Colonic mucosa (tissue), 4 donors: ENCODE measurements around the gene MNAT1. TPM values are rescaled to one million over a fixed set of nuclear protein-coding genes. Genes with fewer than 3 reads are reported as not detected.

Source experiments
- DNase-seq: peaks from one replicate; pipeline ENCODE4 v3.0.0-alpha.2; 2020
- H3K27ac ChIP-seq: fragments of 200-600 bp; one replicate; pipeline ENCODE4 v1.8.0; 2021
- H3K27me3 ChIP-seq: fragments of 200-600 bp; one replicate; pipeline ENCODE4 v1.8.0; 2021
- H3K36me3 ChIP-seq: fragments of 200-600 bp; one replicate; pipeline ENCODE4 v1.8.0; 2021
- H3K4me1 ChIP-seq: fragments of 200-600 bp; one replicate; pipeline ENCODE4 v1.8.0; 2021; ENCODE audit warnings: mild to moderate bottlenecking
- H3K4me3 ChIP-seq: fragments of 200-600 bp; one replicate; pipeline ENCODE4 v1.8.0; 2021
- H3K9ac ChIP-seq, 2 donors: one replicate each; pipeline ENCODE4 v1.7.0; 2013; ENCODE audit warnings: control low read depth in 2 of 2, low read depth in 2 of 2, low read length in 2 of 2
- H3K9me3 ChIP-seq: fragments of 200-600 bp; one replicate; pipeline ENCODE4 v1.8.0; 2021
- intact Hi-C: fragments of 100-400 bp; cut with DNase I; formaldehyde crosslinking; loops from one replicate; pipeline ENCODE4 v1.14.1; 2022
- total RNA-seq, 2 donors: library from RNA; stranded (reverse); fragmentation: NEBNext Ultra II Directional in 1 of 2; extraction: Animal tissue kit (Norgen Biotek cat#: 25700) in 1 of 2; gene quantifications; one replicate each; pipeline ENCODE4 v1.2.1, GENCODE V29; 2021
- TF ChIP-seq, protein P1 (sequence below): fragments of 200-600 bp; IDR thresholded peaks from one replicate; pipeline ENCODE4 v1.8.0; 2022; ENCODE audit warnings: antibody characterized with exemption, mild to moderate bottlenecking
- donor health status: healthy.
- donor health status: DM: no; HTN: no; CAD: no.
- donor health status: DM: no; HTN: no; CAD: no.

Gene MNAT1
- total RNA-seq, 2 donors from 2014 or later, result 14.5 to 15.4 TPM

- TF ChIP-seq, protein P1, sequence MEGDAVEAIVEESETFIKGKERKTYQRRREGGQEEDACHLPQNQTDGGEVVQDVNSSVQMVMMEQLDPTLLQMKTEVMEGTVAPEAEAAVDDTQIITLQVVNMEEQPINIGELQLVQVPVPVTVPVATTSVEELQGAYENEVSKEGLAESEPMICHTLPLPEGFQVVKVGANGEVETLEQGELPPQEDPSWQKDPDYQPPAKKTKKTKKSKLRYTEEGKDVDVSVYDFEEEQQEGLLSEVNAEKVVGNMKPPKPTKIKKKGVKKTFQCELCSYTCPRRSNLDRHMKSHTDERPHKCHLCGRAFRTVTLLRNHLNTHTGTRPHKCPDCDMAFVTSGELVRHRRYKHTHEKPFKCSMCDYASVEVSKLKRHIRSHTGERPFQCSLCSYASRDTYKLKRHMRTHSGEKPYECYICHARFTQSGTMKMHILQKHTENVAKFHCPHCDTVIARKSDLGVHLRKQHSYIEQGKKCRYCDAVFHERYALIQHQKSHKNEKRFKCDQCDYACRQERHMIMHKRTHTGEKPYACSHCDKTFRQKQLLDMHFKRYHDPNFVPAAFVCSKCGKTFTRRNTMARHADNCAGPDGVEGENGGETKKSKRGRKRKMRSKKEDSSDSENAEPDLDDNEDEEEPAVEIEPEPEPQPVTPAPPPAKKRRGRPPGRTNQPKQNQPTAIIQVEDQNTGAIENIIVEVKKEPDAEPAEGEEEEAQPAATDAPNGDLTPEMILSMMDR, result no peak
- Histone ChIP-seq H3K27ac (no peak overlapping the region), H3K27me3 (no peaks in the 10 kb centered on the region), H3K36me3 (no peaks in the 10 kb centered on the region), H3K9me3 (no peaks in the 10 kb centered on the region), H3K9ac (no peak overlapping the region), H3K4me3 (no peak overlapping the region), H3K4me1 (no peaks in the 10 kb centered on the region)
- DNase-seq, result no peak
- intact Hi-C loops, result no loop called here
These were observed 73.4 kb downstream of the MNAT1 start for GRCh38 chr14:60807971-60808370.

- no peaks in the 10 kb centered on the region for H3K9me3 ChIP-seq
- H3K4me1 ChIP-seq, result no peaks in the 10 kb centered on the region
- no peaks in the 10 kb centered on the region for H3K27me3 ChIP-seq
- no peaks in the 10 kb centered on the region for H3K36me3 ChIP-seq
- TF ChIP-seq, protein P1, result no peak
- H3K4me3 ChIP-seq, result no peak overlapping the region
- DNase-seq, result no peak
- intact Hi-C loops, result no loop called here
- H3K9ac ChIP-seq, result no peak overlapping the region
- H3K27ac ChIP-seq, result no peak overlapping the region
These were observed 78.4 kb downstream of the MNAT1 start for GRCh38 chr14:60812987-60813386.

DNA sequence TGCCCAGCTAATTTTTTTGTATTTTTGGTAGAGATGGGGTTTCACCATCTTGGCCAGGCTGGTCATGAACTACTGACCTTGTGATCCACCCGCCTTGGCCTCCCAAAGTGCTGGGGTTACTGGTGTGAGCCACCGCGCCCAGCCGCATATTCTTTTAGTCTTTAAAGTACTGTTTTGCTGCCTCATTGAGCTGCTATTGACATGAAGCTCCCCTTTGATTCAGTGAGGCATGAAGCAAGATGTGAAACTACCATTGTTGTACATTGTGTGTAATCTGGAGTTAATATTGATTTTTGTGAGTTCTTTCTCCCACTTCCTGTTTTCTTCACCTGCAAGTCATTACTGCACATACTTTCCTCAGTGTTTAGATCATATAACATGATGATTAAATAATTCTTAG, 80.8 kb downstream of the MNAT1 start:
- Histone ChIP-seq H3K4me3 (no peak overlapping the region), H3K36me3 (no peaks in the 10 kb centered on the region), H3K4me1 (no peaks in the 10 kb centered on the region), H3K27ac (no peak overlapping the region), H3K27me3 (no peaks in the 10 kb centered on the region), H3K9me3 (no peaks in the 10 kb centered on the region), H3K9ac (no peak overlapping the region)
- TF ChIP-seq, protein P1, result no peak
- intact Hi-C loops, result no loop called here
- no peak for DNase-seq

GRCh38 chr14:60817113-60817512, 82.6 kb downstream of the MNAT1 start:
- no peak for DNase-seq
- Histone ChIP-seq H3K27me3 (no peaks in the 10 kb centered on the region), H3K9ac (no peak overlapping the region), H3K36me3 (no peaks in the 10 kb centered on the region), H3K4me1 (no peaks in the 10 kb centered on the region), H3K27ac (no peak overlapping the region), H3K4me3 (no peak overlapping the region), H3K9me3 (no peaks in the 10 kb centered on the region)
- intact Hi-C loops, result no loop called here
- TF ChIP-seq, protein P1, result no peak

- Histone ChIP-seq H3K9ac (no peak overlapping the region), H3K27me3 (no peaks in the 10 kb centered on the region), H3K4me1 (no peaks in the 10 kb centered on the region), H3K36me3 (no peaks in the 10 kb centered on the region), H3K4me3 (no peak overlapping the region), H3K9me3 (no peaks in the 10 kb centered on the region), H3K27ac (no peak overlapping the region)
- TF ChIP-seq, protein P1, result no peak
- intact Hi-C loops, result no loop called here
- DNase-seq, result no peak
These were observed 85.0 kb downstream of the MNAT1 start for GRCh38 chr14:60819575-60819974.

- no peak for DNase-seq
- no peak overlapping the region for H3K4me3 ChIP-seq
- TF ChIP-seq, protein P1, result no peak
- intact Hi-C loops, result no loop called here
- no peaks in the 10 kb centered on the region for H3K27me3 ChIP-seq
- H3K36me3 ChIP-seq, result no peaks in the 10 kb centered on the region
- H3K4me1 ChIP-seq, result no peaks in the 10 kb centered on the region
- no peaks in the 10 kb centered on the region for H3K9me3 ChIP-seq
- H3K27ac ChIP-seq, result no peak overlapping the region
- H3K9ac ChIP-seq, result no peak overlapping the region
These were observed 104.0 kb downstream of the MNAT1 start for GRCh38 chr14:60838601-60839000.
